ENCODE measurements around the gene RPS27L.
"Not testable (repeated sequence)": the region's sequence is repeated elsewhere in the genome, so short reads cannot be mapped to it uniquely, and the experiment has no call there.

RPS27L gene

GRCh38 chr15:63135281-63135680 is 22.0 kb downstream of the RPS27L start:
- DNase-seq: no peak

- DNase-seq: no peak
These were observed 22.9 kb downstream of the RPS27L start for GRCh38 chr15:63134245-63134985.

DNA sequence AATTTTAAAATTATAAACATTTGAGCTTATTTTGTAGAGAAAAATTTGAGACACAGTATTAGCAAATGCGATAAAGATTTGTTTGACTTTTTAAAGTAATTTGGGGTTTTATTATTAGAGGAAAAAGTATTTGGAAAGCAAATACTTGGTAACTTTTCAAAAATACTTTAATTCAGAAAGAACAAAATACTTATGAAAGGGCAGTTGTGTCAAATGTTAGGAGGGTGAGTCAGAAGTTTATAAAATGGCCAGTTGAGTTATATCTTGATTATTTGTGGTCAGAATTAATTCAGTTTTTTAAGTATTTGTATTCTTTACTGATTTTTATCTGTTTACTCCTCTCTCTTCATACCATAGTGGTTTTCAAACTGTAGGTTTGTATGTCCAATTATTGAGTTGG is 23.5 kb downstream of the RPS27L start:
- no peak for DNase-seq

- DNase-seq: no peak
These were observed 30.6 kb downstream of the RPS27L start for GRCh38 chr15:63126726-63127125.

- DNase-seq: no peak
These were observed 32.8 kb downstream of the RPS27L start for GRCh38 chr15:63124506-63124905.

DNA sequence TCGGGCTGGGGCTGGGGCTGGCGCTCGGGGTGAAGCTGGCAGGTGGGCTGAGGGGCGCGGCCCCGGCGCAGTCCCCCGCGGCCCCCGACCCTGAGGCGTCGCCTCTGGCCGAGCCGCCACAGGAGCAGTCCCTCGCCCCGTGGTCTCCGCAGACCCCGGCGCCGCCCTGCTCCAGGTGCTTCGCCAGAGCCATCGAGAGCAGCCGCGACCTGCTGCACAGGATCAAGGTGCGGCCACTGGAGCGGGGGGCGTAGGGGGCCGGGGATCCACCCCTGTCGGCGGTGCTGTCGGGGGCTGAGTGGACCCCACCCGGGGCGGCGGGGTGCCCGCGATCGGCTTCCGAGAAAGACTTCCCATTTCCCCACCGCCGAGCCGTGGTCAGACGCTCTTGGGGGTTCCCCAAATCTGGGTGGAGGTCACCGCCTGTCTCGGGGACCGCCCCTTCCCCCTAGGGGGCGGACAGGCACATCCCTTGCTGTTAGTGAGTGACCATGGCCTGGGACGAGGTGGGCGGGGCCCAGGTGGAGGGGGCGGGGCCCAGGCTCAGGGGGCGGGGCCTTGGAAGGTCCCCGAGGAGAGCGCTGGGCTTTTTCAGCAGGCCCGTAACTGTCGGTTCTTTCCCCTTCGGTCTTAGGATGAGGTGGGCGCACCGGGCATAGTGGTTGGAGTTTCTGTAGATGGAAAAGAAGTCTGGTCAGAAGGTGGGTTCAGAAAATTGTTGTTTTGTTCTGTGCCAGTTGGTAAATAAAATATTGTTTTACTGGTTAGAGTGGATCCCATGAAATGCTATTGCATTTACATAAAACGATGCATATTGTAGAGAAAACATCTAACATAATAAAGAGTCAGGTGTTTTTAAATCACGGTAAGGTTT is 35.0 kb downstream of the RPS27L start:
- peak; percentile 52 to 79 for DNase-seq

DNA sequence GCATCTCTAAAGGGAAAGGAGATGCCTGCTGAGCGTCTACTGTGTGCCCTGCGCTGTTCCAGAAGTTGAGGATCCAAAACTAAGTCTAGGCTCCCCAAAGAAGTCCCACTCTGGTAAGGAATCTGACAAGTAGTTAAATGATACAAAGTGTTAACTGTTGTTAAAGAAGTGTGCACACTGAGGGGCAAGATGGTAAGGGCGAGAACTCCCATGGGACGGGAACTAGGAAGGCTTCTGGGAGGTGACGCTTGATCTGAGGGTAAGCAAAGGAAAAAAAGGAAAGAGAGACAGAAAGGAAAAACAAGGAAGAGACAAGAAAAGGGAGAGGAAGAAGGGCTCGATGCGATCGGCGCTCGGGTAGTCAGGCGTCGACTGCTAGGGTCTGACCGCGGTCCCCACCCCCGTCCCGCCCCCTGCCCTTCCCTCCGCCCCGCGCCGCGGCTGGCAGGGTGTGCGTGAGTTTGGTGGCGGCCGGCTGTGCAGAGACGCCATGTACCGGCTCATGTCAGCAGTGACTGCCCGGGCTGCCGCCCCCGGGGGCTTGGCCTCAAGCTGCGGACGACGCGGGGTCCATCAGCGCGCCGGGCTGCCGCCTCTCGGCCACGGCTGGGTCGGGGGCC is 35.8 kb downstream of the RPS27L start, which contains the start of gene LACTB:
LACTB (plus strand) TSS at position 480 of the 620 bp plus-strand sequence; CDS start at position 491, 11 bp downstream.
- DNase-seq: peak; percentile 79 to 89

GRCh38 chr15:63118854-63119253 is 38.4 kb downstream of the RPS27L start:
- no peak for DNase-seq

DNA sequence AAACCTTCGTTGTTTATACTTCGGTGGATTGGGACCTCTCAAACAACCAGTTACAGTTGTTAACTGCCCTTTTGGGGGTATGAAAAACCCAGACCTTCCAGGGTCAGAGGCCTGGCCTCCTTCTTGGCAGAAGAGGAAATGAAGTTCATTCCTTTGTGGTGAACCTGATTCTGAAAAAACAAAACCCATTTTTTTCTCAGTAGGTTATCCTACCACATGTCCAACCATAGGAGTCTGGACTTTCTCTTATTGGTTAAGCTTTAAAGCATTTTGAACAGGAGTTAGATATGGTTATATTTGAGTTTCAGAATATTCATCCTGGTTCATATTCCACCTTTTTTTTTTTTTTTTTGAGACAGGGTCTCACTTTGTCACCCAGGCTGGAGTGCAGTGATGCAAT is 42.8 kb downstream of the RPS27L start:
- DNase-seq: no peak

- DNase-seq: no peak
These were observed 44.4 kb downstream of the RPS27L start for GRCh38 chr15:63112871-63113270.

DNA sequence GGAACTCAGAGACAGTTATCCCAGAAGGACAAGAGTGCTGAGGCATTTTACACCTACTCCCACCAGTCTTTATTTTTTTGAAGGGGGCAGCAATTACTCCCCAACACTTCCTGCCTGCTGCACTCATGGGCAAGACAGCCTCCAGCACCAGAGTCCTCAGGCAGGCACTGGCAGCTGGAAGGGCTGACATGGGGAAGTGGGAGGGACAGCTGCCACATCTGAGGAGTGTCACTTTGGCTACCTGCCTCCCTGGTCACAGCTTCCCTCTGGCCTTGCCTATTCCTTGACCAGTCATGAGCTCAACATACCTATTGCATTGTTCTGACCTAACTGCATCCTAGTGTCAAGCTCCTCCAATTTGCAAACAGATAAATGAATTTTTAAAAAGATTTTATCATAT is 45.8 kb downstream of the RPS27L start:
- peak in 1 of 2 experiments; percentile 25 for DNase-seq

DNA sequence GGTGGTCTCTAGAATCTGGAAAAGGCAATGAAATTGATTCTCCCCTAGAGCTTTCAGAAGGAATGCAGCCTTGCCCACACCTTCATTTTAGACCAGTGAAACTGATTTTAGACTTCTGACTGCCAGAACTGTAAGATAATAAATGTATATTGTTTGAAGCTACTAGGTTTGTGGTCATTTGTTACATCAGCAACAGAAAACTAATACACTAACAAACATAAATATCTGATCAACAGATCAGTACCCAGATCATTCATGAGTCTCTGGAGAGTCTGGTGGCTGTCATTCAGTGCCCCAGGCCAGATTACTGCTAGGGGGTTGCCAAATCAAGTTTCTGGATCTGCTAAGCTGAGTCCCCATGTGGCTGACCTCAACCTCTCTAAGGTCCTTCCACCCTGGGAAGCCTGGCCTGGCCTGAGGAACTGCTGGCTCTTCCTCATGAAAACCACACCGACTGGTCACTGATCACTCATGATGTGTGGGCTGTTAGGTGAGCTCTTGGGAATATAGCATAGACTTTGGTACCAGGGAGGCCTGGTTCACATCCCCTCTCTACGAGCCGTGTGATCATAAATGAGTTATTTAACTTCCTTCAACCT is 46.8 kb downstream of the RPS27L start:
- no peak for DNase-seq

DNA sequence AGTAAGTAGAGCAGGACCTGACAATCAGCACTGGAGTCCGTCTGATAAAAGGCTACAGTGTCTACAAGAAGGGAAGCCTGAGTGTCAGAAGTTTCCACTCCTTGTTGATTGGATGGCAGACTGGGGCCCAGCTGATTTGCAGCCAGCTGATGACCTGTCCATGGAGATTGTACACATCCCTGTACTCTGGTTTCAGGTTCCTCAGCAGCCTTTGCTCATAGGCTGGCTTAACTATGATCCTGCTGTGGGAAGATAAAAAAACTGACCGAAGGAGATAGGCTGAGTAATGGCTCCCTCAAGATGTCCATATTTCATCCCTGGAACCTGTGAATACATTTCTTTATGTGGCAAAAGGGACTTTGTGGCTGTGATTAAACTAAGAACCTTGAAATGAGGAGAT is 47.4 kb downstream of the RPS27L start:
- DNase-seq: no peak

GRCh38 chr15:63109498-63109897 is 47.8 kb downstream of the RPS27L start:
- DNase-seq: no peak

GRCh38 chr15:63107895-63108546 is 49.3 kb downstream of the RPS27L start:
- no peak for DNase-seq

DNA sequence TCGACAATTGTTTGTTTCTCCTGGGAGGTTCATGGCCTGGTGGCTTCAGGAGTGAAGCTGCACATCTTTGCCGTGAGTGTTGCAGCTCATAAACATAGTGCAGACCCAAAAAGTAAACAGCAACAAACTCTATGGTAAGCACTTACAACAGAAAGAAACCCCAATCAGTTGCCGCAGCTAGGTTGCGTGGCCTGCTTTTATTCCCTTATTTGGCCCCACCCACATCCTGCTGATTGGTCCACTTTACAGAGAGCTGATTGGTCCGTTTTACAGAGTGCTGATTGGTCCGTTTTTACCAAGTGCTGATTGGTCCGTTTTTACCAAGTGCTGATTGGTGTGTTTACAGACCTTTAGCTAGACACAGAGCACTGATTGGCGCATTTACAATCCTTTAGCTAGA is 51.9 kb downstream of the RPS27L start:
- DNase-seq: not testable (repeated sequence)

GRCh38 chr15:63104727-63105126 is 52.5 kb downstream of the RPS27L start:
- DNase-seq: no peak

DNA sequence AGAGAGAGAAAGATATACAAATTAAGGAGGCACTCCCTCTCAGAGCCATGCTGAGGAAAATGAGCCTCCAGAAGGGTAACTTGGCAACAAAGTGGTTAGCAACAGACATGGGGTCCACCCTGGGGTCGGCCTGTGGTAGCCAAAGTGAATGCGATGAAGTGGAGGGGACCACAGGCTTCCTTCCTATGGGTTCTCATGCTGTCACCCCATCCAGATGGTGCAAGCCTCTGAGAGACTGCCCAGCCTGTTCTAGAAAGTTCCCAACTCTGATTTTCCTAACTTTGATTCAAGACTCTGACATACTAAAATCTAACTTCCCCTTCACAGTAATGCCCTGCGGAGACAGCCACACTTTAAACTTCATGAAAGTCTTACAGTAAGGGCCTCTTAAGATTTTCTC is 53.9 kb downstream of the RPS27L start:
- DNase-seq: no peak

GRCh38 chr15:63099581-63099980 is 57.7 kb downstream of the RPS27L start:
- not testable (repeated sequence) for DNase-seq

DNA sequence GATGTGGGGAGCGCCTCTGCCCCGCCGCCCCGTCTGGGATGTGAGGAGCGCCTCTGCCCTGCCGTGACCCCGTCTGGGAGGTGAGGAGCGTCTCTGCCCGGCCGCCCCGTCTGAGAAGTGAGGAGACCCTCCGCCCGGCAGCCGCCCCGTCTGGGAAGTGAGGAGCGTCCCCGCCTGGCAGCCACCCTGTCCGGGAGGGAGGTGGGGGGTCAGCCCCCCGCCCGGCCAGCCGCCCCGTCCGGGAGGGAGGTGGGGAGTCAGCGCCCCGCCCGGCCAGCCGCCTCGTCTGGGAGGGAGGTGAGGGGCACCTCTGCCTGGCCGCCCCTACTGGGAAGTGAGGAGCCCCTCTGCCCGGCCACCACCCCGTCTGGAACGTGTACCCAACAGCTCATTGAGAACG is 58.4 kb downstream of the RPS27L start:
- not testable (repeated sequence) for DNase-seq
